PC-9 (cell line): ENCODE data around the gene CSGALNACT2. TPM values are rescaled to one million over a fixed set of nuclear protein-coding genes. Genes with fewer than 3 reads are reported as not detected.

Source experiments
- BruUV-seq: library from RNA; stranded (reverse); fragments of 400-500 nt; replicated peaks from 2 replicates; lab custom pipeline; 2021; lab: Mats Ljungman, UMichigan
- CTCF ChIA-PET: fragments of 300-600 bp; sonication (Branson Sonifier 250); formaldehyde crosslinking; loops from one replicate; lab custom pipeline; 2022; ENCODE audit warnings: antibody characterized with exemption; lab: Charles Lee
- POLR2A ChIA-PET: fragments of 300-600 bp; sonication (Branson Sonifier 250); formaldehyde crosslinking; loops from one replicate; lab custom pipeline; 2022; ENCODE audit warnings: antibody characterized with exemption; ENCODE audit not compliant: unreplicated experiment; lab: Charles Lee
- DNase-seq, 2 experiments: peaks; one replicate each; pipeline versions ENCODE4 v3.0.0 to v3.0.0-alpha.2; 2015 to 2022; ENCODE audit warnings: mixed read lengths in 1 of 2
- H2AFZ ChIP-seq: fragments of 200-600 bp; sonication (generic); 2 replicates; pipeline ENCODE4 v1.8.1; 2017; ENCODE audit warnings: antibody characterized with exemption
- H3F3A ChIP-seq: fragments of 200-600 bp; sonication (generic); 2 replicates; pipeline ENCODE4 v1.8.1; 2017; ENCODE audit warnings: antibody characterized with exemption, mild to moderate bottlenecking, low read depth; ENCODE audit not compliant: insufficient read depth
- H3K27ac ChIP-seq: fragments of 200-600 bp; sonication (generic); 2 replicates; pipeline ENCODE4 v1.6.1; 2016; ENCODE audit warnings: mixed run types
- H3K27me3 ChIP-seq: fragments of 200-600 bp; sonication (generic); 2 replicates; pipeline ENCODE4 v1.6.1; 2016; ENCODE audit warnings: low read depth, mixed run types; ENCODE audit not compliant: insufficient read depth
- H3K36me3 ChIP-seq: fragments of 200-600 bp; sonication (generic); 2 replicates; pipeline ENCODE4 v1.6.1; 2016; ENCODE audit warnings: low read depth, mixed run types
- H3K4me1 ChIP-seq: fragments of 200-600 bp; sonication (generic); replicated peaks from 2 replicates; pipeline ENCODE4 v1.6.1; 2016; ENCODE audit warnings: mixed run types; ENCODE audit not compliant: insufficient read depth
- H3K4me2 ChIP-seq: fragments of 200-600 bp; sonication (generic); 2 replicates; pipeline ENCODE4 v1.6.1; 2017; ENCODE audit warnings: mixed run types
- H3K4me3 ChIP-seq: fragments of 200-600 bp; sonication (generic); 2 replicates; pipeline ENCODE4 v1.6.1; 2016; ENCODE audit warnings: mixed run types
- H3K79me2 ChIP-seq: fragments of 200-600 bp; sonication (generic); 2 replicates; pipeline ENCODE4 v1.6.1; 2017; ENCODE audit warnings: low read depth, mixed run types
- H3K9me2 ChIP-seq: fragments of 200-600 bp; sonication (generic); 2 replicates; pipeline ENCODE4 v1.8.1; 2017; ENCODE audit warnings: mild to moderate bottlenecking; ENCODE audit not compliant: insufficient read depth
- H3K9me3 ChIP-seq: fragments of 200-600 bp; sonication (generic); 2 replicates; pipeline ENCODE4 v1.8.1; 2016; ENCODE audit warnings: low read depth; ENCODE audit not compliant: insufficient read depth
- H4K20me1 ChIP-seq: fragments of 200-600 bp; sonication (generic); 2 replicates; pipeline ENCODE4 v1.8.1; 2017; ENCODE audit not compliant: insufficient read depth
- EZH2 ChIP-seq: fragments of 200-600 bp; sonication (generic); IDR thresholded peaks from 2 replicates; pipeline ENCODE4 v1.8.0; 2017; ENCODE audit warnings: antibody characterized with exemption, low read depth
- intact Hi-C: fragments of 100-400 bp; cut with micrococcal nuclease; formaldehyde crosslinking; loops from one replicate; pipeline ENCODE4 v1.10.0; 2022; ENCODE audit not compliant: unreplicated experiment
- total RNA-seq: library from RNA; stranded (reverse); gene quantifications from 2 replicates; pipeline ENCODE4 v1.2.3, GENCODE V29; 2021
- TF ChIP-seq, protein P1 (sequence below): fragments of 200-600 bp; sonication (generic); conservative IDR thresholded peaks from 2 replicates; pipeline ENCODE4 v1.6.1; 2017; ENCODE audit warnings: mixed run types, antibody characterized with exemption, mild to moderate bottlenecking, moderate library complexity

CSGALNACT2 gene
- total RNA-seq, 1 experiment from 2014 or later, result 7.2 TPM

DNA sequence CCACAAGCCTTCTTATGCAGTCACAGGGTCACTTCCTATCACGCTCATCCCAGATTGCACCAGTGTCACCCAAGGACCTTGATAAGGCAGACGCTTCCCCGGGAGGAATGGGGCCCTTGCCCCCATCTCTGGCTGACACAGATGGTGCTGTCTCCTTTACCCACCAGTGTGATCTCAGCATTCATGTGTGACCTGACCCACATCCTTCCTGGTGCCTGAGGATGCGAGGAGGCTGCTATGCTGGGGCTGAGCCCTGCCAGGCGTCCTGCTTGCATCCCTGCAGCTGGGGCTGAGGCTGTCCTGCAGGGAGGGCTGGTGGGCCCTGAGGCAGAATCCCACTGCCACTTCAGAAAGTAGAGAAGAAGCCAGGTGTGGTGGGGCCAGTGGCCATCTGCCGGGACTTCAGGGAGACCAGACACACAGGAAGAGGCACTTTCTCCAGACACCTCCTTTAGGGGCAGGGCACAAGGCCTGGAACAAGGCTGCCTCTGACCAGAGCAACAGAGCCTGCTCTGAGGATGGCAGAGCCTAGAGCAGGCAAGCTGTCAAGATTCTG is 93.4 kb downstream of the CSGALNACT2 start:
- H3F3A ChIP-seq, result no peaks in the 10 kb centered on the region
- no peaks in the 10 kb centered on the region for H3K9me2 ChIP-seq
- no peak overlapping the region for H3K4me3 ChIP-seq
- no peak overlapping the region for H3K4me2 ChIP-seq
- H3K9me3 ChIP-seq, result no peaks in the 10 kb centered on the region
- H3K79me2 ChIP-seq, result no peaks in the 10 kb centered on the region
- H3K4me1 ChIP-seq, result peaks cover 15% of the 10 kb centered on the region
- TF ChIP-seq EZH2, result no peak
- TF ChIP-seq, protein P1, sequence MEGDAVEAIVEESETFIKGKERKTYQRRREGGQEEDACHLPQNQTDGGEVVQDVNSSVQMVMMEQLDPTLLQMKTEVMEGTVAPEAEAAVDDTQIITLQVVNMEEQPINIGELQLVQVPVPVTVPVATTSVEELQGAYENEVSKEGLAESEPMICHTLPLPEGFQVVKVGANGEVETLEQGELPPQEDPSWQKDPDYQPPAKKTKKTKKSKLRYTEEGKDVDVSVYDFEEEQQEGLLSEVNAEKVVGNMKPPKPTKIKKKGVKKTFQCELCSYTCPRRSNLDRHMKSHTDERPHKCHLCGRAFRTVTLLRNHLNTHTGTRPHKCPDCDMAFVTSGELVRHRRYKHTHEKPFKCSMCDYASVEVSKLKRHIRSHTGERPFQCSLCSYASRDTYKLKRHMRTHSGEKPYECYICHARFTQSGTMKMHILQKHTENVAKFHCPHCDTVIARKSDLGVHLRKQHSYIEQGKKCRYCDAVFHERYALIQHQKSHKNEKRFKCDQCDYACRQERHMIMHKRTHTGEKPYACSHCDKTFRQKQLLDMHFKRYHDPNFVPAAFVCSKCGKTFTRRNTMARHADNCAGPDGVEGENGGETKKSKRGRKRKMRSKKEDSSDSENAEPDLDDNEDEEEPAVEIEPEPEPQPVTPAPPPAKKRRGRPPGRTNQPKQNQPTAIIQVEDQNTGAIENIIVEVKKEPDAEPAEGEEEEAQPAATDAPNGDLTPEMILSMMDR, result no peak
- no peak overlapping the region for H3K27ac ChIP-seq
- no peak overlapping the region for H2AFZ ChIP-seq
- no TSS peak for BruUV-seq
- H4K20me1 ChIP-seq, result no peaks in the 10 kb centered on the region
- POLR2A ChIA-PET, result no interaction called here
- DNase-seq, result peak in 1 of 2 experiments; percentile 0
- intact Hi-C loops, result no loop called here
- H3K36me3 ChIP-seq, result no peaks in the 10 kb centered on the region
- H3K27me3 ChIP-seq, result peaks cover 15% of the 10 kb centered on the region
- CTCF ChIA-PET, result no interaction called here

DNA sequence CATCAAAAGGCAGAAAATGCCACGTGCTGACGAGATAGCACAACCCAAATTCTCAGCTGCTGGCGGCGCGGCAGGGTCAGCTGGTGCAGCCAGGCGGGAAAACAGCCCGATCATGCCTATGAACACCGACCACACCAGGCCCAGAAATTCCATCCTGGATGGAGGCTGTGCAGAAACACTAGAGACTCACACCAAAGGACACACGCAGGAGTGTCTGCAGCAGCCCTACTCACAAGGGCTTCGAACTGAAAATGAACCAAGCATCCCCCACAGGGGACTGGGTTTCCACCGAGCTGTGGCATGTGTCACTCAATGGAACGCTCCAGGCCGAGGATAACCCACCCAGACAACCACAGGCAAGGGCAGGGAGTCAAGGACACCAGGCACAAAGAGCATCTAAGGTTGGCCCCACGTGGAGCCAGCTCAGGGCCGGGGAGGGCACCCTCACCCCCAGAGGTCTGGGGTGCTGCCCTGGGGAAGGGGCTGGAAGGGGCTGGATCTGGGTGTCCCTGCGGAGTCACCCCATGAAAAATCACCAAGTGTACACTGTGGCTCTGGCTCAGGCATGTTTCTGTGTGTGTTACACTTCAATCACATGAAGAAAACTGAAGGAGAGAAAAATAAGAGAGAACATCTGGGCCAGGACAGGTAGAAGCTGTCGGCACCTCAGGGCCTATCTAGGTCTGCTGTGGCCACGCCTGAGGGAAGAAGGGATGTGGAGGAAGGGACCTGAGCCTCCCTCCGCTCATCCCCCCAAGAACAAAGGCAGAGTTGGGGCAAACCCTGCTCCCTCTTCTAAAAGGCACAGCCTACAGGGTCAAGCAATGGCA is 95.6 kb downstream of the CSGALNACT2 start:
- ChIA-PET CTCF (no interaction called here), POLR2A (no interaction called here)
- no peak overlapping the region for H3K4me3 ChIP-seq
- no peaks in the 10 kb centered on the region for H3F3A ChIP-seq
- DNase-seq, result no peak
- H3K4me2 ChIP-seq, result no peak overlapping the region
- TF ChIP-seq, protein P1, result no peak
- TF ChIP-seq EZH2, result no peak
- no peaks in the 10 kb centered on the region for H3K9me2 ChIP-seq
- H4K20me1 ChIP-seq, result no peaks in the 10 kb centered on the region
- intact Hi-C loops, result no loop called here
- no peaks in the 10 kb centered on the region for H3K9me3 ChIP-seq
- no peak overlapping the region for H2AFZ ChIP-seq
- no TSS peak for BruUV-seq
- no peaks in the 10 kb centered on the region for H3K79me2 ChIP-seq
- H3K36me3 ChIP-seq, result no peaks in the 10 kb centered on the region
- no peak overlapping the region for H3K27ac ChIP-seq
- peaks cover 8% of the 10 kb centered on the region for H3K27me3 ChIP-seq
- peaks cover 15% of the 10 kb centered on the region for H3K4me1 ChIP-seq

DNA sequence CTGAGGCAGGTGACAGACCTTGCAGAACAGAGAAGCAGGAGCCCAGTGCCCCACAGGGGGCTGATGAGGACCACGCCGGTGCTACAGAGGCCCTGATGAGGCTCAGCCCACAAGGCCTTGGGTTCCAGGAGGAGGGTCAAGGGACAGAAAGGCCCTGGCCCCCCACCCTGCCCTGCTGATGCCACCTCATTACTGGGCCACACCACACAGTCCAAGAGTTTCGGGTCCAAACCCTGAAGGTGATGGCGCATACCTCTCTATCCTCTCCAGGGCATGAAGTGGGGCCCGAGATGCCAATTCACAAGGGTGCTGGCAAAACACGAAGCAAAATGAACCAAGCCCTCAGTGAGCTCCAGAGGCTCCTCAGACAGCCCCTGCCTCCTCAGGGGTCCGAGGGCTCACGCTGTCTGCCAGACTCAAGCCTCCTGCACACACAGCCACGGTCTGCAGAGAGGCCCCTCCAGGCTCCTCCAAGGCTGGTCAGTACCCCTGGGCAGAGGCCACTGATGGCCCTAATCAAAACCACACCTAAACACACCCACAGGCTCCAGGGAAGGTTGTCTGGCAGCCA is 96.3 kb downstream of the CSGALNACT2 start:
- DNase-seq, result no peak
- ChIA-PET CTCF (no interaction called here), POLR2A (no interaction called here)
- Histone ChIP-seq H4K20me1 (no peaks in the 10 kb centered on the region), H3K4me2 (no peak overlapping the region), H3K27me3 (peaks cover 7% of the 10 kb centered on the region; the same call in 1 of the 2 replicates), H3K4me3 (no peak overlapping the region), H2AFZ (no peak overlapping the region), H3K36me3 (no peaks in the 10 kb centered on the region), H3F3A (no peaks in the 10 kb centered on the region), H3K79me2 (no peaks in the 10 kb centered on the region), H3K9me3 (no peaks in the 10 kb centered on the region), H3K27ac (no peak overlapping the region), H3K9me2 (no peaks in the 10 kb centered on the region), H3K4me1 (peaks cover 15% of the 10 kb centered on the region)
- TF ChIP-seq, protein P1, result no peak
- TF ChIP-seq EZH2, result no peak
- no TSS peak for BruUV-seq
- intact Hi-C loops, result no loop called here

Other genes starting within 250 kb of the CSGALNACT2 start
- not detected in 2 replicates for gene RET, start 61.4 kb upstream of the CSGALNACT2 start, total RNA-seq
- 15.4 and 23.9 TPM in 2 replicates for gene RASGEF1A, start 128.6 kb downstream of the CSGALNACT2 start, total RNA-seq
- not detected in 2 replicates for gene FXYD4, start 233.2 kb downstream of the CSGALNACT2 start, total RNA-seq